Measurements from ENCODE around the gene MEDAG.

DNA sequence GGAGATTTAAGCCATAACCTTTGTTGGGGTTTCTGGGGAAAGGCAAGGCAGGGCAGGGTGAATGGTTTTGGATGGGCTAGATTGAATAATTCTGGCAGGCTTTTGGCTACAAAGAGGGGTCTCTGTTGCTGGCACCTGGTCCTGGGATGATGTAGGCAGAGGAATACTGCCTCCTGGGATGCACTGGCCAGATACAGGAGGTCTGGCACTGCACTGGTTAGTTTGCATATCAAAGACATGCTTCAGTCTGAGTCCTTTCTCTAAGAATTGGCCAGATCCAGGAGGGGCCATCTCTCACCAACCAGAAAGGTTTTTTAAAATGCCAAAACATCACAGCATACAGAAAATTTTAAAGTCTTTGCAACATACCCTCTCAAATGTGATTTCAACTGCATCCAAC, 8.0 kb upstream of the MEDAG start:
- TF ChIP-seq, protein P1, sequence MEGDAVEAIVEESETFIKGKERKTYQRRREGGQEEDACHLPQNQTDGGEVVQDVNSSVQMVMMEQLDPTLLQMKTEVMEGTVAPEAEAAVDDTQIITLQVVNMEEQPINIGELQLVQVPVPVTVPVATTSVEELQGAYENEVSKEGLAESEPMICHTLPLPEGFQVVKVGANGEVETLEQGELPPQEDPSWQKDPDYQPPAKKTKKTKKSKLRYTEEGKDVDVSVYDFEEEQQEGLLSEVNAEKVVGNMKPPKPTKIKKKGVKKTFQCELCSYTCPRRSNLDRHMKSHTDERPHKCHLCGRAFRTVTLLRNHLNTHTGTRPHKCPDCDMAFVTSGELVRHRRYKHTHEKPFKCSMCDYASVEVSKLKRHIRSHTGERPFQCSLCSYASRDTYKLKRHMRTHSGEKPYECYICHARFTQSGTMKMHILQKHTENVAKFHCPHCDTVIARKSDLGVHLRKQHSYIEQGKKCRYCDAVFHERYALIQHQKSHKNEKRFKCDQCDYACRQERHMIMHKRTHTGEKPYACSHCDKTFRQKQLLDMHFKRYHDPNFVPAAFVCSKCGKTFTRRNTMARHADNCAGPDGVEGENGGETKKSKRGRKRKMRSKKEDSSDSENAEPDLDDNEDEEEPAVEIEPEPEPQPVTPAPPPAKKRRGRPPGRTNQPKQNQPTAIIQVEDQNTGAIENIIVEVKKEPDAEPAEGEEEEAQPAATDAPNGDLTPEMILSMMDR (conservative IDR thresholded peaks at IDR 0.05): no peak
- TF ChIP-seq ZFX (IDR thresholded peaks at IDR 0.05): no peak

All from C4-2B (cell line).